ENCODE measurements around the gene APEX2. TPM values are rescaled to one million over a fixed set of nuclear protein-coding genes. Genes with fewer than 3 reads are reported as not detected.
"Not testable (repeated sequence)": the region's sequence is repeated elsewhere in the genome, so short reads cannot be mapped to it uniquely, and the experiment has no call there.

The APEX2 gene, protein sequence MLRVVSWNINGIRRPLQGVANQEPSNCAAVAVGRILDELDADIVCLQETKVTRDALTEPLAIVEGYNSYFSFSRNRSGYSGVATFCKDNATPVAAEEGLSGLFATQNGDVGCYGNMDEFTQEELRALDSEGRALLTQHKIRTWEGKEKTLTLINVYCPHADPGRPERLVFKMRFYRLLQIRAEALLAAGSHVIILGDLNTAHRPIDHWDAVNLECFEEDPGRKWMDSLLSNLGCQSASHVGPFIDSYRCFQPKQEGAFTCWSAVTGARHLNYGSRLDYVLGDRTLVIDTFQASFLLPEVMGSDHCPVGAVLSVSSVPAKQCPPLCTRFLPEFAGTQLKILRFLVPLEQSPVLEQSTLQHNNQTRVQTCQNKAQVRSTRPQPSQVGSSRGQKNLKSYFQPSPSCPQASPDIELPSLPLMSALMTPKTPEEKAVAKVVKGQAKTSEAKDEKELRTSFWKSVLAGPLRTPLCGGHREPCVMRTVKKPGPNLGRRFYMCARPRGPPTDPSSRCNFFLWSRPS
- total RNA-seq: 4.9 TPM
- 11.4 TPM for polyA plus RNA-seq

- Histone ChIP-seq H3K4me1 (ENCODE audit: insufficient read depth) (peaks cover 2% of the 10 kb centered on the region), H3K27ac (ENCODE audit: low read depth) (peak within 1 kb of the TSS; percentile 71), H3K4me3 (ENCODE audit: low read depth, low read length) (peak within 1 kb of the TSS; percentile 61), H3K36me3 (ENCODE audit: insufficient read depth) (no peaks in the 10 kb centered on the region)
- DNase-seq (ENCODE audit: extremely low spot score): peak; percentile 82
- WGBS: under 1% methylated on average over 55 of the region's 55 CpGs
Measured at GRCh38 chrX:54999717-55000598, at the start of gene APEX2. Gene APEX2 (plus strand): TSS chrX:55000363. CDS start chrX:55000423, 60 bp downstream.

DNA sequence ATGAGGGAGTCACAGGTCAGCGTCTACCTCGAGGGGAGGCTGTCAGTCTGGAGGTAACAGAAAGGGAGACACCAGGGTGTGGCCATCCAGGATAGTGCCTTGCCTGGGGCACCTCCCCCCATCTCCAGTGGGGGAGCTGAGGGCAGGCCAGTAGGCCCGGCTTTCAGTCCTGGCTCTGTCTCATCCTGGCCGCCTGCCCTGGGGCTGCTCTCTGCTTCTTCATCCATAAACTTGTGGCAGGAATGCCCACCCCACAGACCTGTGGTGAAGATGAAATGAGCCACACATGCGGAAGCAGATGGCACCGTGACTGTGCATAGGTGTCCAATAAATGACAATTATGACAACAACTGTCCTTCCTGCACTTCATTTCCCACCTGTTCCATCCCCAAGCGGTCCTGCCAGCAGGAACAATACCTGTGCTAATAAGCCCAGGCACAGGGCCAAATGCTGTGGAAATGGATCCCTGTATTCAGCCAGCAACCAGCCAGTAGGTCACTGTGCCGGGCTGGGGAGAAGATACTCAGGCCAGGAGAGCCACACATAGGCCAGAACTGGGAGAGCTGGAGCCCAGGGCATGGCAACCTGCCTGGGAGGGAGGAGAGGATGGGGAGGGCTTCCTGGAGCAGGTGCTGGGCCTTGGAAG is 49.3 kb upstream of the APEX2 start:
- H3K4me1 ChIP-seq (ENCODE audit: insufficient read depth): no peaks in the 10 kb centered on the region
- WGBS: 73% methylated on average over 8 of the region's 8 CpGs
- no peak overlapping the region for H3K4me3 ChIP-seq (ENCODE audit: low read depth, low read length)
- no peak for DNase-seq (ENCODE audit: extremely low spot score)
- no peaks in the 10 kb centered on the region for H3K36me3 ChIP-seq (ENCODE audit: insufficient read depth)
- no peak overlapping the region for H3K27ac ChIP-seq (ENCODE audit: low read depth)

DNA sequence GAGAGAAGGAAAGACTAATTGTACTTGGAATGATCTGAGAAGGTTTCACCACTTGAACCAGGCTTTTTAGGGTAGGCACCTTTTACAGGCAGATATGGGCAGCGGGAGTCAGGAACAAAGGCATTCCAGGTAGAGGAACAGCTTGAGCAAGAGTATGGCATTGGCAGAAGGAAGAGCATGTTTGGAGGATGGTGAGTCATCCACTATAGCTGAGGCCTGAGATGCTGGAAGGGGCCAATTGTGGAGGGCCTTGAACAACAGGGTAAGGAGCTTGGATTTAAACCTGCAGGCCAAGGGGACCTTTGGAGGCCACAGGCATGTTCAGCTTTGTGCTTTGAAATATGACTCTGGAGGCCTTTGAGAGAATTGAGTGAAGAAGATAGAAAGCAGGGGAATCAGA is 38.4 kb upstream of the APEX2 start:
- Histone ChIP-seq H3K36me3 (ENCODE audit: insufficient read depth) (no peaks in the 10 kb centered on the region), H3K4me3 (ENCODE audit: low read depth, low read length) (no peak overlapping the region), H3K27ac (ENCODE audit: low read depth) (no peak overlapping the region), H3K4me1 (ENCODE audit: insufficient read depth) (no peaks in the 10 kb centered on the region)
- DNase-seq (ENCODE audit: extremely low spot score): no peak
- WGBS: 92% methylated on average over 1 of the region's 1 CpG

DNA sequence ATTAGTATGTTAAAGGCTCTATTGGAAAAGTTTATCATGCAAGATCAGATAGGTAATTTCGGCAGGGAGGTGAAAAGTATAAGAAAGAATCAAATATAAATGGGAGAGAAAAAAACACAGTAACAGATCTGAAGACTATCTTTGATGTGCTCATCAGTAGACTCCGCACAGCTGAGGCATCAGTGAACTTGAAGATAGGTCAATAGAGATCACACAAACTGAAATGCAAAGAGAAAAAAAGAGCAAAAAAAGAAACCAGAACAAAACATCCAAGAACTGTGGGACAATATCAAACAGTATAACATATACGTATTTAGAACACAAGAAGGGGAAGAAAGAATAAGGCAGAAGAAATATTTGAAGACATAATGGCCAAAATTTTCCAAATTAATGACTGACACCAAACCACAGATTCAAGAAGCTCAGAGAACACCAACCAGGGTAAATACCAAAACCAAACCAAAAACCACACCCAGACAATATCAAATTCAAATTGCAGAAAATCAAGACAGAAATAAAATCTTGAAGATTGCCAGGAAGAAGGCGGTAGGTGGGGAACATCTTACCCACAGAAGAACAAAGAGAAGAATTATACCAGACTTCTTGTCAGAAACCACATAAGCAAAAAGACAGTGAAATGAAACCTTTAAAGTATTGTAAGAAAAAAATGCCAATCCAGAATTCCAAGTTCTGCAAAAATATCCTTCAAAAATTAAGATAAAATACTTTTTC is 35.2 kb upstream of the APEX2 start:
- Histone ChIP-seq H3K4me3 (ENCODE audit: low read depth, low read length) (no peak overlapping the region), H3K27ac (ENCODE audit: low read depth) (no peak overlapping the region), H3K36me3 (ENCODE audit: insufficient read depth) (no peaks in the 10 kb centered on the region), H3K4me1 (ENCODE audit: insufficient read depth) (no peaks in the 10 kb centered on the region)
- DNase-seq (ENCODE audit: extremely low spot score): no peak
- 74% methylated on average over 4 of the region's 4 CpGs for WGBS

DNA sequence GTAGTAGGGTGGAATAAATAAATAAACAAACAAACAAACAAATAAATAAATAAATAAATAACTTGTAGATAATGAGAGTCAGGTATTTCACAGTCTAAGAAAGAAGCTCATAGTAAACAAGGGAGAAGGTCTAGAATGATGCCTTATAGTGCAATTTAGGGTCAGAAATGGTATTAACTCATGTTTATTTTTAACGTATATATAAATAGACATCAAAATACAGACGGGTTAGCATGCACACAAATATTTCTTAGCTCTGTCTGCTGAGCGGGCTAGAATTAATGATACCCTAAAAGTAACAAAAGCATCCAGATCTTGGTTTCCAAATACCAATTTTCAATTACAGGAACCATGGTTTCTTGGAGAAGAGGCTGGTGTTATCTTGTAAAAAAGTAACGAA is 22.8 kb upstream of the APEX2 start:
- Histone ChIP-seq H3K27ac (ENCODE audit: low read depth) (no peak overlapping the region), H3K36me3 (ENCODE audit: insufficient read depth) (no peaks in the 10 kb centered on the region), H3K4me3 (ENCODE audit: low read depth, low read length) (no peak overlapping the region), H3K4me1 (ENCODE audit: insufficient read depth) (no peaks in the 10 kb centered on the region)
- WGBS: 67% methylated on average over 4 of the region's 4 CpGs
- no peak for DNase-seq (ENCODE audit: extremely low spot score)

DNA sequence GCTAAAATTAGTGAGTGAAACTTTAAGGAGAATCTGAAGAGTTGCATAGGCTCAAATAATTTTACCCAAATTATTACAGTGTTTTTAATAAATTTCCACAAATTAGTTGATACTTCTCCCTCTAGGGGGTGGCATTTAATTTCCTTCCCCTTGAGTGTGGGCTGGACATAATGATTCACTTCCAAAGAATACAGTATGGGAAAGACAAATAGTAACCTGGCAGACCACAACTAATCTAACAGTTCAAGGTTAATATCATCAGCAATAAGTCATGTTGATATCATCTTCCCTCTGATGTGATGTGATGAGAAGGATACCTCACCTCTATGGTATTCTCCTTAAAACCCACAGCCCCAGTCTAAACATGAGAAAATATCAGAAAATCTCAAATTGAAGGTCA is 21.7 kb upstream of the APEX2 start:
- Histone ChIP-seq H3K4me3 (ENCODE audit: low read depth, low read length) (no peak overlapping the region), H3K36me3 (ENCODE audit: insufficient read depth) (no peaks in the 10 kb centered on the region), H3K4me1 (ENCODE audit: insufficient read depth) (no peaks in the 10 kb centered on the region), H3K27ac (ENCODE audit: low read depth) (no peak overlapping the region)
- no peak for DNase-seq (ENCODE audit: extremely low spot score)

DNA sequence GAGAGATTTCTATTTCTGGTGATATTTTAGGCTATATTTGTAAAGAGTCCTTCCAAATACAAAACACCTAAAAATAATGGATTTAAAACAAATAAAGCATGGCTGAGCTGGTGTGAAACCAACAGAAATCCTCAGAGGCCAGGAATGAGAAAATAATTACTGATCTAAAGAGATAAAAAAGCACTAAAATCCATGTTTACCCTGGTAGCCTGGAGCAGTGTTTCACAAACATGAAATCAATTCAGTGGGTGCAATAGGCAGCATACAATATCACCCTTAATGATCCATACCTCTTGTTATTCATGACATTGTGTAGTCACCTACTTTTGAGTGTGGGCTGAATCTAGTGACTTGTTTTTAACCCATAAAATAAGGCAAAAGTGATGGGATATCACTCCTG is 20.7 kb upstream of the APEX2 start:
- H3K4me1 ChIP-seq (ENCODE audit: insufficient read depth): no peaks in the 10 kb centered on the region
- no peak overlapping the region for H3K4me3 ChIP-seq (ENCODE audit: low read depth, low read length)
- DNase-seq (ENCODE audit: extremely low spot score): no peak
- no peaks in the 10 kb centered on the region for H3K36me3 ChIP-seq (ENCODE audit: insufficient read depth)
- no peak overlapping the region for H3K27ac ChIP-seq (ENCODE audit: low read depth)

DNA sequence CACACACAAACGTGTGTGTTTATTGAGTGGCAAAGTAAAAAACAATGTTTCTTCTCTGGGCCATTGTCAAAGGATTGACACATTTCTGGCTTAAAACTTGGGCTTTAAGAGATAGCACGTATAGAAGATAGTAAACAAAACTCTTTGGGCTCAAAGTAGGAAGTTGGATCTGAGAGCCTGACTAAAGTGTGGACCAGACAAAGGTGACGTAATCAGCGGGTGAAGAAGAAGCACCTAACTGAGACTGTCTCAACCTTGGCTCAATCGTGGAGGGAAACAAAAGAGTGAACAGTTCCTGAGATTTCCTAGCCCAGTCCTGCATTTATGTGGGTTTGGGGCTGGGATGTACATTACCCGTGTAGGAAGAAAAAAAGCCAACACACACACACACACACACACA is 19.8 kb upstream of the APEX2 start:
- no peak overlapping the region for H3K27ac ChIP-seq (ENCODE audit: low read depth)
- no peaks in the 10 kb centered on the region for H3K36me3 ChIP-seq (ENCODE audit: insufficient read depth)
- no peak for DNase-seq (ENCODE audit: extremely low spot score)
- H3K4me1 ChIP-seq (ENCODE audit: insufficient read depth): no peaks in the 10 kb centered on the region
- WGBS: 71% methylated on average over 6 of the region's 6 CpGs
- no peak overlapping the region for H3K4me3 ChIP-seq (ENCODE audit: low read depth, low read length)

GRCh38 chrX:54983306-54983705 is 16.9 kb upstream of the APEX2 start:
- WGBS: 98% methylated on average over 2 of the region's 2 CpGs
- DNase-seq (ENCODE audit: extremely low spot score); H3K4me3 ChIP-seq (ENCODE audit: low read depth, low read length); H3K36me3 ChIP-seq (ENCODE audit: insufficient read depth); H3K4me1 ChIP-seq (ENCODE audit: insufficient read depth); H3K27ac ChIP-seq (ENCODE audit: low read depth): not testable (repeated sequence)

DNA sequence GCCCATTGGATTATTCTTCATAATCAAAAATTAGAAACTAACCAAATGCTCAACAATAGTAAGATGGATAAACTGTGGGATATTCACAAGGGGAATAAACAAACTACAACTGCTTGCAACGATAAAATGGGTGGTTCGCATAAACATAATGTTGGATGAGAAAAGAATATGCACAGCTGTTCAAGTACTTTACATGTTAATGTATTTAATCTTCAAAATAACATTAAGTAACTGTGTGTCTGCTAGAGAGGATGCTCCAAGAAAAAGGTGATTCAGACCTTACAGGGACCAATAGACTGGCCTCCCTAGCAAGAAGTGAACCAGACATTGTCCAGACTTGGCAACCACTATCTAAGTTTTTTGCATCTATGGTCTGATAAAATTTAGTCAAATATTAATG is 8.5 kb upstream of the APEX2 start:
- no peaks in the 10 kb centered on the region for H3K36me3 ChIP-seq (ENCODE audit: insufficient read depth)
- WGBS: 49% methylated on average over 2 of the region's 2 CpGs
- H3K27ac ChIP-seq (ENCODE audit: low read depth): no peak overlapping the region
- no peak for DNase-seq (ENCODE audit: extremely low spot score)
- no peak overlapping the region for H3K4me3 ChIP-seq (ENCODE audit: low read depth, low read length)
- H3K4me1 ChIP-seq (ENCODE audit: insufficient read depth): no peaks in the 10 kb centered on the region

- H3K4me1 ChIP-seq (ENCODE audit: insufficient read depth): no peaks in the 10 kb centered on the region
- 87% methylated on average over 1 of the region's 1 CpG for WGBS
- DNase-seq (ENCODE audit: extremely low spot score): no peak
- no peak overlapping the region for H3K4me3 ChIP-seq (ENCODE audit: low read depth, low read length)
- no peak overlapping the region for H3K27ac ChIP-seq (ENCODE audit: low read depth)
- H3K36me3 ChIP-seq (ENCODE audit: insufficient read depth): no peaks in the 10 kb centered on the region
Measured at GRCh38 chrX:54992911-54993622, 7.1 kb upstream of the APEX2 start.

DNA sequence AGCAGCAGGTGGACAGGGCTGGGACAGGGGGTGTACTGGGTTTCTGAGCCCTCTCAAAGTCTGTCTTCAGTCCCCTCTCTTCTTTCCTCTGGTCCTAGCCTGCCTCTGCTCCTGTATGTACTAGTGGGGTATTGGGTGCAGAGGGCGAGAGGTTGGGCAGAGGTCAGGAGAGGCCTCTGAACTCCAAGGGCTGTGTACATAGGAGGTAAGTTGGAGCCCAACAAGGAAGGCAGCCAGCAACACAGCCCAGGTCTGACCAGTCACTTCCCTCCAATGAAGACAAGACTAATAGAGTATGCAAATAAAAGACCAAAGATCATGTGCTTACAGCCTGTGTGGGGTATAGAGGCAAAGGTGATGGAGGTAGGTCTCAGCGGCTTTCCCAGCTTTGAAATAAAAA is 6.1 kb upstream of the APEX2 start, which contains the start of gene PFKFB1:
PFKFB1 (minus strand) TSS at position 90 of the 400 bp plus-strand sequence. CDS start 181 bp downstream, outside the sequence.
- no peaks in the 10 kb centered on the region for H3K36me3 ChIP-seq (ENCODE audit: insufficient read depth)
- H3K4me1 ChIP-seq (ENCODE audit: insufficient read depth): no peaks in the 10 kb centered on the region
- 96% methylated on average over 2 of the region's 2 CpGs for WGBS
- no peak for DNase-seq (ENCODE audit: extremely low spot score)
- H3K27ac ChIP-seq (ENCODE audit: low read depth): no peak within 1 kb of the TSS
- no peak within 1 kb of the TSS for H3K4me3 ChIP-seq (ENCODE audit: low read depth, low read length)

Measured in urinary bladder (tissue), 4 donors.